Spleen (tissue), 7 donors: ENCODE measurements around the gene P2RY13.

ENCODE experiments used
- CTCF ChIP-seq, 11 experiments: fragments of 200-600 bp in 7 of 11; fragments of 450-650 bp in 4 of 11; sonication (generic) in 4 of 11; IDR thresholded peaks in 8 of 11; conservative IDR thresholded peaks in 3 of 11; 1 replicate in 7 of 11; 2 replicates in 4 of 11; pipeline versions ENCODE4 v1.4.0 to v1.8.0; 2016 to 2021; ENCODE audit warnings: antibody characterized with exemption in 11 of 11, inconsistent platforms in 4 of 11, mild to moderate bottlenecking in 1 of 11
- POLR2A ChIP-seq, 3 donors: fragments of 450-650 bp; IDR thresholded peaks; one replicate each; pipeline ENCODE4 v1.5.1; 2017; ENCODE audit warnings: antibody characterized with exemption in 3 of 3, mild to moderate bottlenecking in 1 of 3
- POLR2AphosphoS5 ChIP-seq, 3 donors: sonication (generic); formaldehyde crosslinking; IDR thresholded peaks; one replicate each; pipeline ENCODE4 v1.5.1; 2017; ENCODE audit warnings: antibody characterized with exemption in 3 of 3
- donor health status: DM: no; HTN: no; CAD: no; lungs with moderate emphysema.
- donor health status: DM: no; HTN: no; CAD: no.
- donor health status: DM: no; HTN: no; CAD: no.

- TF ChIP-seq CTCF (IDR thresholded peaks at IDR 0.05 in 8 of 11, conservative IDR thresholded peaks at IDR 0.05 in 3 of 11) (no peak), POLR2A (IDR thresholded peaks at IDR 0.05) (no peak), POLR2AphosphoS5 (IDR thresholded peaks at IDR 0.05) (no peak)
These were observed 23.1 kb downstream of the P2RY13 start for GRCh38 chr3:151306168-151306810.
